ENCODE measurements around the gene PAQR6.

PAQR6 gene

DNA sequence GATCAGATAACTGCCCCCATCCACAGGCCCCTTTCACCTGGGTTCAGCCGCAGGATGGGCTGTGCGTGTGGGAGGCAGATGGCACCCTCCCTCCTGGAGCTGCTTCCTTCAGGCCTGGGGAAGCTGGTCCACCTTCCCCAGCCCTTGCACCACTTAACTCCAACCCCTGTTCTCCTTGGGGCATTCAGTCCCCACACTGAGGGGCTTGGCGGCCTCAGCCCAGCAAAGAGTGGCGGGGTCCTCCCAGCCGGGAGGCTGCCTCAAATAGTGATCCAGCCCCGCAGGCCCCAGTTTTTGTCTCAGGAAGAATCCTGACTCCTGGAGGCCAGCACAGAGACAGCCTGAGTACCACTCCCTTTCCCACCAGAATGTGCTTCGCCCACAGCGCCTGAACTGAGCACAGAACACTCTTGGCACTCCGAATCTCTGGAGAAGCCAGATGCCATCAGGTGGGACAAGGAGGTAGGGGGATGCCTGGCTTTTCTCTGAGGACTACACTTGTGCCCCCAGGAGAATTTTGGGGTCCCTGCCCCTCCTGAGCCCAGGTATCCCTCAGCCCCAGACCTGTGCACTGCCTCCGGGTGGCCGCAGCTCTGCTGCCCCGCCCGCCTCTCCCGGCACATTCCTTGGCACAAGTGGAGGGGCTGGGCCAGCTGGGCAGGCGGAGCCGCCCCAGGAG, 936 bp downstream of the PAQR6 start:
- no peak for TF ChIP-seq CTCF (IDR thresholded peaks at IDR 0.05; ENCODE audit: low read depth, low read length)
- DNase-seq (ENCODE audit: low read depth, low spot score), result no peak
- in situ Hi-C loops (cut with HindIII; ENCODE audit: low sequenced_read_pairs), result no loop called here
- no peak overlapping the region for H3K4me3 ChIP-seq (ENCODE audit: low read depth, low read length)

DNA sequence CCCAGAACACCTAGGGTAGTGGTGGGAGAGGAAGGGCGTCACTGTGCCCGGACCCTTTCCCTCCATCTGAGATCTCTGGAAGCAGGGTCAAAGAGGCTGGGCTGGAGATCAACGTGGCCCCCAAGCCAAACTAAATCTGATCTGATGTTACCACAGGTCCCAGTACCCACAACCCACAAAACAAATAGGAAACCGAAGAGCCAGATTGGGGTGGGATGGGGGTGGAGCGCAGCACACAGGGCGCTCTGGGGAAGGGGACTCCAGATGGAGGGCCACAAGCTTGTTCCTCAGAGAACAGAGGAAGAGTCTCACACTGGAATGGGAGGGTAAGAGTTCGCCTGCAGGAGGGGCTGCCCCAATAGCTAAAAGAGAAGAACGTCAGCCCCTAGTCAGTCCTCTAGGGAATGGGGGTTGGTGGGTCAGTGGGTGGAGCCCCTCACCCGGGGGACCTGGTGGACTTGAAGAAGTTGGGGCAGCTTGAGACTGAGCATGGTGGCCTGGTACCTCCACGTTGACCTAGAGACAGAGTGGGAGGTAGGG, 1.5 kb downstream of the PAQR6 start:
- DNase-seq (ENCODE audit: low read depth, low spot score), result no peak
- no peak for TF ChIP-seq CTCF (IDR thresholded peaks at IDR 0.05; ENCODE audit: low read depth, low read length)
- in situ Hi-C loops (cut with HindIII; ENCODE audit: low sequenced_read_pairs), result no loop called here
- H3K4me3 ChIP-seq (ENCODE audit: low read depth, low read length), result no peak overlapping the region

GRCh38 chr1:156245451-156246232, 2.2 kb downstream of the PAQR6 start:
- TF ChIP-seq CTCF (IDR thresholded peaks at IDR 0.05; ENCODE audit: low read depth, low read length), result no peak
- in situ Hi-C loops (cut with HindIII; ENCODE audit: low sequenced_read_pairs), result no loop called here
- H3K4me3 ChIP-seq (ENCODE audit: low read depth, low read length), result peak overlapping the region; percentile 7
- DNase-seq (ENCODE audit: low read depth, low spot score), result no peak

- in situ Hi-C loops (cut with HindIII; ENCODE audit: low sequenced_read_pairs), result no loop called here
- TF ChIP-seq CTCF (IDR thresholded peaks at IDR 0.05; ENCODE audit: low read depth, low read length), result no peak
- no peak overlapping the region for H3K4me3 ChIP-seq (ENCODE audit: low read depth, low read length)
- DNase-seq (ENCODE audit: low read depth, low spot score), result no peak
These were observed 3.1 kb downstream of the PAQR6 start for GRCh38 chr1:156244712-156245111.

GRCh38 chr1:156244126-156244525, 3.7 kb downstream of the PAQR6 start:
- no peak overlapping the region for H3K4me3 ChIP-seq (ENCODE audit: low read depth, low read length)
- DNase-seq (ENCODE audit: low read depth, low spot score), result no peak
- in situ Hi-C loops (cut with HindIII; ENCODE audit: low sequenced_read_pairs), result no loop called here
- no peak for TF ChIP-seq CTCF (IDR thresholded peaks at IDR 0.05; ENCODE audit: low read depth, low read length)

GRCh38 chr1:156242738-156243137, 5.1 kb downstream of the PAQR6 start:
- TF ChIP-seq CTCF (IDR thresholded peaks at IDR 0.05; ENCODE audit: low read depth, low read length), result no peak
- no peak overlapping the region for H3K4me3 ChIP-seq (ENCODE audit: low read depth, low read length)
- DNase-seq (ENCODE audit: low read depth, low spot score), result no peak
- in situ Hi-C loops (cut with HindIII; ENCODE audit: low sequenced_read_pairs), result no loop called here

Data from astrocyte of the spinal cord (primary cell).